NCI-H187 (cell line): Measurements from ENCODE around the gene G6PC2.
A peak's percentile ranks its signal among the peaks of the same experiment; 100 is the strongest.
"Not testable (repeated sequence)": the region's sequence is repeated elsewhere in the genome, so short reads cannot be mapped to it uniquely, and the experiment has no call there.

Experiments used
- DNase-seq, 2 experiments: peaks; one replicate each; lab custom pipeline; 2025; lab: John Stamatoyannopoulos, UW

The G6PC2 gene

GRCh38 chr2:168901003-168901402 lies at the start of gene G6PC2:
G6PC2 (plus strand) TSS chr2:168901291; CDS start chr2:168901332, 41 bp downstream.
- DNase-seq, result no peak

GRCh38 chr2:168851674-168852320 lies 49.3 kb upstream of the G6PC2 start:
- DNase-seq, result no peak

DNA sequence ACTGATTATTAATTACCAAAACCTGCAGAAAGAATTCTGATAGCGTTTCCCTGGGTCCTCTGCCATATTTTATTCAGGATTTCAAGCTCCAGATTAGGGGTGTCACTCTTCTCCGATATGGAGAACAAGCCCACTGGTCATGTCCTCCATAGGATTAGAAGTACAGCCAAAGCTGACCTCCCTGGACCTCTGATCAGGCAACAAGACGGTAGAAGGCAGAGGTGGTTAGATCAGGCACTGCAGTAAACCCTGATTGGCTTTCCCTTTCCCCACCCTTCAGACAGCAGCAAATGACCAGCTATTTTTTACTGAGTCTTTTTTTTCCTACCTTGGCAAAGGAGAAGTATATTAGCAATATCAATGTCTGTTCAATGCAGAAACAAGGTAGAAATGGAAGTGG lies 48.6 kb upstream of the G6PC2 start:
- no peak for DNase-seq

- DNase-seq, result no peak
Measured at GRCh38 chr2:168853471-168853870, 47.6 kb upstream of the G6PC2 start.

DNA sequence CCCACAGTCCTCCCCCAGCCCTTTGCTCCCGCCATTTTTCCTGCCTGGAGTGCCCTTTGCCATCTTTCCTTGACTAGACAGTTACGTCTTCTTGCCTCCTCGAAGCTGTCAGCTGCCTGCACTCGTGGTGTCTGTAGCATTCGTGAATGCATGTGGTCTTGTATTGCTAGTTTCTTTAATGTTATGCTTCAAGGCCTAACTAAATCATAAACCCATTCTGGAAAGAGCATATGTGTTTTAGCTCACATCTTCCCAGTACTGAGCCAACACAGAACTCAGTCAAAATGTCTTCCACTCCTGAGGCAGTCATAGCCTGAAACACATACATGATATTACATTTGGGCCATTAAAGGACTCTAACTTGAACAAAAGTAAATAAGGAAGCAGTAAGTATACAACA lies 46.4 kb upstream of the G6PC2 start:
- DNase-seq, result no peak

GRCh38 chr2:168855601-168856000 lies 45.5 kb upstream of the G6PC2 start:
- no peak for DNase-seq

DNA sequence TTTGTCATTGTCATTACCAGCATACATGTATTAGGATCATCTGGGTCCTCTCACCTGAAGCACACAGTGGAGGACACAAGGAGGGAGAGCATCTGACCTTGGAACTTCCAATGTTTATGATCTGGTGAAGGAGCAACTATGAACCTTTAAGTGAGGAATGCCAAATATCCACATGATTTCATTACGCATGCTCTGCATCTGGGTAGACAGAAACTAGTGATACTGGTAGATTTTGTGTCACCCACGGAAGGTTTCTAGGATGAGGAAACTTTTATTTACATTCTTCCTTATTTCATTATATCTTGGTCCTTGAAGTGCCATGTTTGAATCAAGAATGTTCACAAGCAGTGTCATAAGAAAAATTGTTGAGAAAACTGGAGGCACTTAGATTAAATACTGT lies 42.9 kb upstream of the G6PC2 start:
- DNase-seq, result no peak

DNA sequence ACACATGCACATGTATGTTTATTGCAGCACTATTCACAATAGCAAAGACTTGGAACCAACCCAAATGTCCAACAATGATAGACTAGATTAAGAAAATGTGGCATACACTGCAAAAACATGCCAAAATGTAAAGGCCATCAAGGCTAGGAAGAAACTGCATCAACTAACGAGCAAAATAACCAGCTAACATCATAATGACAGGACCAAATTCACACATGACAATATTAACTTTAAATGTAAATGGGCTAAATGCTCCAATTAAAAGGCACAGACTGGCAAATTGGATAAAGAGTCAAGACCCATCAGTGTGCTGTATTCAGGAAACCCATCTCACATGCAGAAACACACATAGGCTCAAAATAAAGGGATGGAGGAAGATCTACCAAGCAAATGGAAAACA lies 33.9 kb upstream of the G6PC2 start:
- DNase-seq, result not testable (repeated sequence)

- not testable (repeated sequence) for DNase-seq
Measured at GRCh38 chr2:168870369-168870768, 30.7 kb upstream of the G6PC2 start.

GRCh38 chr2:168870824-168871223 lies 30.3 kb upstream of the G6PC2 start:
- not testable (repeated sequence) for DNase-seq

DNA sequence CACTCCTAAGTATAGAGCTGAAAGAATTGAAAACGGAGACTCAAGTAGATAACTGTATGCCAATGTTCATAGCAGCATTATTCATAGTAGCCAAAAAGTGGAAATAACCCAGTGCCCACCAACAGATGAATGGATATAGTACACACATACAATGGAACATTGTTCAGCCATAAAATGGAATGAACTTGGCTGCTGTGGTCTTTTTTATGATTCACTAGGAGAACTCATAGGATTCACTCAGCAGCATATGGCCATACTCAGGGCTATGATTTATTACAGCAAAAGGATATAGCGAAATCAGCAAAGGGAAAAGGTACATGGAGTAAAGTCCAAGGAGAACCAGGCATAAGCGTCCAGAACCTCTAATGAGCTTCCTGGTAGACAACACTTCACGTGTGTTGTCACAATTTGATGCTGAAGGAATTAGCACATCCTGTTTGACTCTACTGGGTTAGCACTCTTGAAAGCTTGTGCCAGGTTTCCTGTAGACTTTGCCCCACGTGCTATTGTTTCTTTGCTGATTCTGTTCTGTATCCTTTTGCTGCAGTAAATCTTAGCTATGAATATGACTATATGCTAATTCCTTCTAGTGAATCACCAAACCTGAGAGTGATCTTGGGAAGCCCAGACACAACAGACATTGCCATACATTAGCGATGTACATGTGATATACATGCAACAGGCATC lies 26.6 kb upstream of the G6PC2 start:
- no peak for DNase-seq

GRCh38 chr2:168882163-168882562 lies 18.9 kb upstream of the G6PC2 start:
- not testable (repeated sequence) for DNase-seq

DNA sequence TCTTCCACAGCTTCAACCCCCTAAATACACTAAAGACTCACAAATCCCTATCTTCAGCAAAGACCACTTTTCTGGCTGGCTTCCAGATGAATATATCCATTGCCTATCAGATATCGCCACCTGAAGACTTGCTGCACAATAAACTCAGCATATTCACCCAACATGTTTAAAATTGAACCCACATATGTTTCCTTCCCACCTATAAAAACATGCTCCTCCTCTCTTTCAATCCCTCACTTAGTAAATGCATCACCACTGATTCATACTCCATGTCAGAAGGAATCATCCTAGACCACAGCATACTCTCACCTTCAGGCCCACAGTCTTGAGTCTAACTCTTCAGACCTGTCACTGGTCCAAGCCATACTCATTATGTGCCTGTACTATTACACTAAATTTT lies 16.1 kb upstream of the G6PC2 start:
- no peak for DNase-seq

- DNase-seq, result no peak
Measured at GRCh38 chr2:168889635-168890005, 11.5 kb upstream of the G6PC2 start.

- peak; percentile 60 to 72 for DNase-seq
Measured at GRCh38 chr2:168890006-168890782, 10.9 kb upstream of the G6PC2 start, which contains the start of gene SPC25. SPC25 (minus strand) TSS chr2:168890430; CDS start chr2:168889519, 911 bp downstream.

DNA sequence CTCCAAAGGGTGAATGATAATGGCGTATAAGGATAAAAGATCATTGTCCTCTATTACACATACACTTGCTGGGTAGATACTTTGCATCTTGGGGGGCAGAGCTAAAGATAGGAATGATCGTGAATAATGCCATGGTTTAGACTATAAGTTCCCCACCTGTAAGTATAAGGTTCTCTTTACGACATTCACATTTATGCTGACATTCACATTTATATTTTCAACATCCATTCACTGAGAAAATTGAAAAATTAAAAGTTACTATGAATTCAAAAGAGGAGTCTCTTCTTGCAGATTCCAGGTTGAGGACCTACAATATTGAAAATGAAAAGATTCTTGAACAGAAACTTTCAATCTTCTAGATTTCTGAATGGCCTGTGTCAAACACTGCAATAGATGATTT lies 8.8 kb upstream of the G6PC2 start:
- no peak for DNase-seq

DNA sequence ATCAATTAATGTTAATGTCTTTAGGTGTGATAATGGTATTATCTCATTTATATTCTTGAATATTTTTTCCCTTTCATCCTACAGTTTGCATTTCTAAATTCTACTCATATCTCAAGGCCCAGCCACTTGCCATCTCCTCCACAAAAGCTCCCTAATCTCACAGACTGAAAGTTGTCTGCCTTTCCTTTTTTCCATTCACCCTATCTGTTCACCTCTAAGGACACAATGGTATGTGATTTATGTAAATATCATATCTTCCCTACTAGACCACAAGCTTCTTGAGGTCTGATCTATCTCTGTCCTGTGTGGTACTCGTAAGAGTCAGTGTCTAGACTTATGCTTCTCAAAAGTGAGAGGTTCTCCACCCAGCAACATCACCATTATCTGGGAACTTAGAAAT lies 7.0 kb upstream of the G6PC2 start:
- no peak for DNase-seq

DNA sequence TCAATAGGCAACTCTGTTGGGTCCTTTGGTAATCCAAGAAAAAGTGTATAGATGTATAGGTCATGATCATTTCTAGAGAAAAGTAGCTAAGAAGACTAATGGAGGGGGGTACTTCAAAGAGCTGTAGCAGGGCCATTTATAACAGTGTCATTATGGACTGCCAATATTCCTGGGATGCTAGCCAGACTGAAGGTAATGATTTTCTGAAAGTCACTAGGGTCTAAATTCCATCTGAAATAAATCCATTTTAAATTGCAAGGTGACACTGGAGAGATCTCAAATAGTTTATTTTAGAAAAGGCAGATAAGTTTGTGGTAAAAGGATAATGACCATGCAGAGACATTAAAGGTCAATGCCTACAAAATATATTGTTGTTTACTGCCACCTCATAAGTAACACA lies 6.4 kb upstream of the G6PC2 start:
- no peak for DNase-seq

DNA sequence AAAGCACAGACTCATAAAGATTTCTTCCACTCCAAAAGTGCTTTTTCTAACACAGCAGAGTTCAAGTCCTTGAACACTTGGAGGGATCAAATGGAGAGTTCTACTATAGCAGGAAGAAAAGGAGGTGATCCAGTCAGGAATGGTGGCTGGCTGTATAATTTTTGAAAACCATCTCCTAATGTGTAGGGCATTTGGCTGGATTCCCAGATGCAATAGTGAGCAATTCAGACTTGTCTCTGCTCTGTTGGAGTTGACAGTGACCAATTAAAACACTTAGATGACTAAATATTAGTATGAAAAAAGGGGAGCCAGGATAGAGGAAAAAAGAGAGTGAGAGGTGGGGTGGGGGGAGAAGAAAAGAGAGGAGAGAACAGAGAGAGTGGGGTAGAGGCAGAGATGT lies 5.3 kb upstream of the G6PC2 start:
- no peak for DNase-seq

DNA sequence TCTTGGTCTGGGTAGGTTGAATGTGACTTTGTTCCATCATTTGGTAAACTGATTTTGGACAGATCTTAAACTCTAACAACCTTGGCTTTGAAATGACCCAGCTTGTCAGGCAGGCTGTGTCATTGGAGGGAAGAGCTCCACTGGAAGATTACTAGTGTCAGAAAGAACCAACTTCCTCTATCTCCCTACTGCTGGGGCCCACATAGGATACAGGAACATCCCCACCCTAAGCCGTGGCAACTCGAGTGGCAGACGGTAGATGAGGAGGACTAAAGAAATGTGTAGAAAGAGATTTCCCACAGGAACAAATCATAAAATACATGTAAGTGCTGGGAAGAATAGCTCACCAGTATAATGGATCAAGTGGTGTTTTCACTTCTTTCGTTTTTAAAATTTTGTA lies 4.3 kb upstream of the G6PC2 start:
- no peak for DNase-seq

DNA sequence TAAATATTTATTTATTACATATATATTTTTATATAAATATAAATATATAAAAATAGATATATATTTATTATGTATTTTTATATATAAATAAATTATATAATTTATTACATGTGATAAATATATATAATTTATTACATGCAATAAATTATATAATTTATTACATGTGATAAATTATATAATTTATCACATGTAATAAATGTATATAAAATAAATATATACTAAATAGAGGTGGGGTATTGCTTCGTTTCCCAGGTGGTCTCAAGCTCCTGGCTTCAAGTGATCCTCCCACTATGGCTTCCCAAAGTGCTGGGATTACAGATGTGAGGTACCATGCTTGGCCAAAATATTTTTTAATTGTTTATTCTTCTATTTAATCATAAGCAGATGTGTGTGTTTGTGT lies 3.6 kb upstream of the G6PC2 start:
- no peak for DNase-seq

GRCh38 chr2:168903888-168904287 lies 2.8 kb downstream of the G6PC2 start:
- no peak for DNase-seq

- DNase-seq, result no peak
Measured at GRCh38 chr2:168904358-168904757, 3.3 kb downstream of the G6PC2 start.
